Left ventricle myocardium inferior (tissue), 1 donor: ENCODE results near the gene OR6C68. TPM values are rescaled to one million over a fixed set of nuclear protein-coding genes. Genes with fewer than 3 reads are reported as not detected.

Experiments
- total RNA-seq: library from RNA; stranded (reverse); fragmentation: NEBNext Ultra II Directional; extraction: Animal tissue kit (Norgen Biotek cat#: 25700); gene quantifications from one replicate; pipeline ENCODE4 v1.2.1, GENCODE V29; 2021
- donor health status: DM: no; HTN: yes; CAD: no; lungs with severe emphysema.

The OR6C68 gene
- total RNA-seq, 1 donor from 2014 or later, result not detected

Other genes starting within 250 kb of the OR6C68 start
- gene OR6C74, start 247.8 kb upstream of the OR6C68 start, total RNA-seq, result not detected
- gene OR6C6, start 195.8 kb upstream of the OR6C68 start, total RNA-seq, result not detected
- gene OR6C1, start 178.0 kb upstream of the OR6C68 start, total RNA-seq, result not detected
- not detected for gene OR6C3, start 161.6 kb upstream of the OR6C68 start, total RNA-seq
- gene OR6C75, start 129.4 kb upstream of the OR6C68 start, total RNA-seq, result not detected
- gene OR6C65, start 91.8 kb upstream of the OR6C68 start, total RNA-seq, result not detected
- not detected for gene OR6C76, start 66.1 kb upstream of the OR6C68 start, total RNA-seq
- not detected for gene OR6C2, start 48.3 kb upstream of the OR6C68 start, total RNA-seq
- gene OR6C70, start 22.2 kb upstream of the OR6C68 start, total RNA-seq, result not detected
- gene OR6C4, start 57.2 kb downstream of the OR6C68 start, total RNA-seq, result not detected
- gene OR2AP1, start 80.1 kb downstream of the OR6C68 start, total RNA-seq, result not detected
- not detected for gene OR10P1, start 144.5 kb downstream of the OR6C68 start, total RNA-seq
- gene ITGA7, start 215.5 kb downstream of the OR6C68 start, total RNA-seq, result 520 TPM
- gene BLOC1S1, start 223.7 kb downstream of the OR6C68 start, total RNA-seq, result 109 TPM
- gene RDH5, start 228.0 kb downstream of the OR6C68 start, total RNA-seq, result 12.2 TPM
- gene CD63, start 236.6 kb downstream of the OR6C68 start, total RNA-seq, result 705 TPM